HepG2 (cell line): ENCODE measurements around the gene ZNF524. TPM values are rescaled to one million over a fixed set of nuclear protein-coding genes. Genes with fewer than 3 reads are reported as not detected.

Source experiments
- BRCA1 ChIP-seq: sonication (generic); formaldehyde crosslinking; IDR thresholded peaks from 2 replicates; pipeline ENCODE4 v1.4.0; 2020; ENCODE audit warnings: missing genetic modification reagents
- GLI4 ChIP-seq: sonication (generic); formaldehyde crosslinking; IDR thresholded peaks from 2 replicates; pipeline ENCODE4 v1.5.1; 2020; ENCODE audit warnings: missing genetic modification reagents, mild to moderate bottlenecking, moderate library complexity, borderline replicate concordance
- KDM4B ChIP-seq: sonication (generic); formaldehyde crosslinking; IDR thresholded peaks from 2 replicates; pipeline ENCODE4 v1.4.0; 2020; ENCODE audit warnings: missing genetic modification reagents
- KLF9 ChIP-seq: IDR thresholded peaks from 2 replicates; pipeline ENCODE4 v1.6.1; 2016; ENCODE audit warnings: low read depth
- MXD4 ChIP-seq: IDR thresholded peaks from 2 replicates; pipeline ENCODE4 v1.6.1; 2016; ENCODE audit warnings: mild to moderate bottlenecking, missing biosample characterization, missing genetic modification reagents
- SAFB2 ChIP-seq: sonication (generic); formaldehyde crosslinking; IDR thresholded peaks from 2 replicates; pipeline ENCODE4 v1.5.1; 2020; ENCODE audit warnings: missing genetic modification reagents, low read depth, mild to moderate bottlenecking, borderline replicate concordance
- SALL1 ChIP-seq: sonication (generic); formaldehyde crosslinking; IDR thresholded peaks from 2 replicates; pipeline ENCODE4 v1.8.0; 2022; ENCODE audit warnings: mild to moderate bottlenecking, missing genetic modification reagents
- SOX13 ChIP-seq, 3 experiments: fragments of 450-650 bp in 1 of 3; sonication (generic) in 1 of 3; formaldehyde crosslinking in 1 of 3; IDR thresholded peaks in 2 of 3; conservative IDR thresholded peaks in 1 of 3; 2 replicates each; pipeline versions ENCODE4 v1.5.0 to v1.6.1; 2016 to 2020; ENCODE audit warnings: antibody characterized with exemption in 1 of 3, mild to moderate bottlenecking in 1 of 3, missing compliant biosample characterization in 1 of 3, missing genetic modification reagents in 1 of 3, moderate library complexity in 1 of 3
- SP4 ChIP-seq: sonication (generic); formaldehyde crosslinking; IDR thresholded peaks from 2 replicates; pipeline ENCODE4 v1.8.1; 2023; ENCODE audit warnings: mild to moderate bottlenecking, missing genetic modification reagents
- U2AF2 ChIP-seq: fragments of 200-400 bp; formaldehyde crosslinking; IDR thresholded peaks from 2 replicates; pipeline ENCODE4 v1.6.1; 2017; ENCODE audit warnings: low read depth, mild to moderate bottlenecking, low read length
- ZBTB38 ChIP-seq: sonication (generic); formaldehyde crosslinking; IDR thresholded peaks from 2 replicates; pipeline ENCODE4 v1.5.1; 2020; ENCODE audit warnings: mild to moderate bottlenecking, missing genetic modification reagents
- ZMYM3 ChIP-seq: sonication (generic); formaldehyde crosslinking; IDR thresholded peaks from 2 replicates; pipeline ENCODE4 v1.5.1; 2020; ENCODE audit warnings: mild to moderate bottlenecking, missing genetic modification reagents
- ZNF12 ChIP-seq: sonication (generic); formaldehyde crosslinking; IDR thresholded peaks from 2 replicates; pipeline ENCODE4 v1.5.0; 2020; ENCODE audit warnings: missing genetic modification reagents
- ZNF143 ChIP-seq: sonication (generic); formaldehyde crosslinking; IDR thresholded peaks from 2 replicates; pipeline ENCODE4 v1.4.0; 2020; ENCODE audit warnings: missing genetic modification reagents
- ZNF530 ChIP-seq: sonication (generic); formaldehyde crosslinking; IDR thresholded peaks from 2 replicates; pipeline ENCODE4 v1.5.0; 2020; ENCODE audit warnings: low read depth, mild to moderate bottlenecking, missing genetic modification reagents
- ZNF563 ChIP-seq: sonication (generic); formaldehyde crosslinking; IDR thresholded peaks from 2 replicates; pipeline ENCODE4 v1.8.0; 2022; ENCODE audit warnings: mild to moderate bottlenecking, moderate library complexity, missing genetic modification reagents
- ZSCAN20 ChIP-seq: sonication (generic); formaldehyde crosslinking; IDR thresholded peaks from 2 replicates; pipeline ENCODE4 v1.4.0; 2020; ENCODE audit warnings: missing genetic modification reagents, mild to moderate bottlenecking, borderline replicate concordance
- polyA plus RNA-seq, 8 experiments: library from polyadenylated mRNA; depleted of rRNA in 3 of 8; stranded (reverse) in 7 of 8; unstranded in 1 of 8; fragments of >200 nt; fragmentation: Illumina TruSeq in 4 of 8; extraction: Trizol in 4 of 8; gene quantifications; 2 replicates each; pipeline versions ENCODE4 v1.2.1 to v1.2.3, GENCODE V29; 2011 to 2016; ENCODE audit warnings: low read depth in 4 of 8, missing spikeins in 1 of 8, mixed read lengths in 1 of 8; ENCODE audit not compliant: insufficient read depth in 1 of 8
- total RNA-seq, 5 experiments: library from RNA; depleted of rRNA; stranded (reverse); fragments of >200 nt; fragmentation: Illumina TruSeq; extraction: Trizol; gene quantifications; 2 replicates each; pipeline ENCODE4 v1.2.3, GENCODE V29; 2016; ENCODE audit warnings: low read depth in 1 of 5
- TF ChIP-seq, protein P1 (sequence below): sonication (generic); formaldehyde crosslinking; IDR thresholded peaks from 2 replicates; pipeline ENCODE4 v1.8.0; 2022; ENCODE audit warnings: low read depth, missing genetic modification reagents
- TF ChIP-seq, protein P2 (sequence below): sonication (generic); formaldehyde crosslinking; conservative IDR thresholded peaks from 2 replicates; pipeline ENCODE4 v1.4.0; 2020; ENCODE audit warnings: missing genetic modification reagents
- TF ChIP-seq, protein P3 (sequence below): sonication (generic); formaldehyde crosslinking; IDR thresholded peaks from 2 replicates; pipeline ENCODE4 v1.5.1; 2020; ENCODE audit warnings: missing genetic modification reagents, mild to moderate bottlenecking, borderline replicate concordance
- TF ChIP-seq, protein P4 (sequence below), 2 experiments: fragments of 450-650 bp in 1 of 2; sonication (generic) in 1 of 2; formaldehyde crosslinking; IDR thresholded peaks; 2 replicates each; pipeline versions ENCODE4 v1.5.0 to v1.8.0; 2020 to 2022; ENCODE audit warnings: mild to moderate bottlenecking in 1 of 2, missing genetic modification reagents in 1 of 2
- TF ChIP-seq, protein P5 (sequence below): sonication (generic); formaldehyde crosslinking; IDR thresholded peaks from 2 replicates; pipeline ENCODE4 v1.5.1; 2020; ENCODE audit warnings: mild to moderate bottlenecking, missing genetic modification reagents, borderline replicate concordance

The ZNF524 gene
- total and polyA plus RNA-seq, 2 of the 13 experiments (the other 11 are each of a cell fraction or from before 2014, with no cell fraction given), result 3.2 to 4.6 TPM

DNA sequence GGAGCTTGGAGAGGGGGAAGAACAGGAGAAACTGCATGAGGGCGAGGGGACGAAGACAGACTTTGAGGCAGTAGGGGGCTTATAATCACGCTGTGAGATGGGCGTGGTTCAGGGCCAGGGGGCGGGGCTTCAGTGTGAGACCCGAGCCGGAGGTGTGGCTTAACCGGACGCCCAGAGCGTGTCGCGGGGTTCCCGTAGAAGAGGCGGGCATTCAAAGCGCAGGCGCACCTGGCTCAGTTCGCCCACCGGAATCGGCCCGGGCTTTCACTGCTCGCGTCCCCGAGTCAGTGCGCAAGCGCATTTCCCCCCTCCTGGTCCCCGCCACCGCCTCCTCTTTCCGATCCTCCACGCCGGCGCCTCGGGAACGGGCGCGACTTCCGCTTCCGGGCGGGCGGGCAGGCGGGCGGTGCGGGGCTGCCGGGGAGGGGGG lies 5.1 kb downstream of the ZNF524 start (continued):
- TF ChIP-seq, protein P1, sequence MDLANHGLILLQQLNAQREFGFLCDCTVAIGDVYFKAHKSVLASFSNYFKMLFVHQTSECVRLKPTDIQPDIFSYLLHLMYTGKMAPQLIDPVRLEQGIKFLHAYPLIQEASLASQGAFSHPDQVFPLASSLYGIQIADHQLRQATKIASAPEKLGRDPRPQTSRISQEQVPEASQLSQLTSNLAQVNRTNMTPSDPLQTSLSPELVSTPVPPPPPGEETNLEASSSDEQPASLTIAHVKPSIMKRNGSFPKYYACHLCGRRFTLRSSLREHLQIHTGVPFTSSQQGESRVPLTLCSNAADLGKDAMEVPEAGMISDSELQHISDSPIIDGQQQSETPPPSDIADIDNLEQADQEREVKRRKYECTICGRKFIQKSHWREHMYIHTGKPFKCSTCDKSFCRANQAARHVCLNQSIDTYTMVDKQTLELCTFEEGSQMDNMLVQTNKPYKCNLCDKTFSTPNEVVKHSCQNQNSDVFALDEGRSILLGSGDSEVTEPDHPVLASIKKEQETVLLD (CRISPR knock-in tag), result peak; percentile 98
- TF ChIP-seq SAFB2 (no peak), ZSCAN20 (CRISPR knock-in tag) (no peak), BRCA1 (CRISPR knock-in tag) (no peak), ZMYM3 (CRISPR knock-in tag) (no peak), ZNF143 (CRISPR knock-in tag) (no peak), KLF9 (CRISPR knock-in tag) (0 out of 2 replicates have a peak, but pooled peaks have one; percentile 15), ZNF530 (CRISPR knock-in tag) (no peak), ZBTB38 (CRISPR knock-in tag) (no peak), ZNF12 (CRISPR knock-in tag) (no peak), U2AF2 (no peak), MXD4 (CRISPR knock-in tag) (no peak), ZNF563 (CRISPR knock-in tag) (no peak), SP4 (CRISPR knock-in tag) (peak; percentile 82), GLI4 (no peak), SOX13 (IDR thresholded peaks at IDR 0.05) (no peak), SOX13 (CRISPR knock-in tag; conservative IDR thresholded peaks at IDR 0.05 in 1 of 2, IDR thresholded peaks at IDR 0.05 in 1 of 2) (no peak), KDM4B (CRISPR knock-in tag) (no peak), SALL1 (CRISPR knock-in tag) (no peak)
- TF ChIP-seq, protein P2, sequence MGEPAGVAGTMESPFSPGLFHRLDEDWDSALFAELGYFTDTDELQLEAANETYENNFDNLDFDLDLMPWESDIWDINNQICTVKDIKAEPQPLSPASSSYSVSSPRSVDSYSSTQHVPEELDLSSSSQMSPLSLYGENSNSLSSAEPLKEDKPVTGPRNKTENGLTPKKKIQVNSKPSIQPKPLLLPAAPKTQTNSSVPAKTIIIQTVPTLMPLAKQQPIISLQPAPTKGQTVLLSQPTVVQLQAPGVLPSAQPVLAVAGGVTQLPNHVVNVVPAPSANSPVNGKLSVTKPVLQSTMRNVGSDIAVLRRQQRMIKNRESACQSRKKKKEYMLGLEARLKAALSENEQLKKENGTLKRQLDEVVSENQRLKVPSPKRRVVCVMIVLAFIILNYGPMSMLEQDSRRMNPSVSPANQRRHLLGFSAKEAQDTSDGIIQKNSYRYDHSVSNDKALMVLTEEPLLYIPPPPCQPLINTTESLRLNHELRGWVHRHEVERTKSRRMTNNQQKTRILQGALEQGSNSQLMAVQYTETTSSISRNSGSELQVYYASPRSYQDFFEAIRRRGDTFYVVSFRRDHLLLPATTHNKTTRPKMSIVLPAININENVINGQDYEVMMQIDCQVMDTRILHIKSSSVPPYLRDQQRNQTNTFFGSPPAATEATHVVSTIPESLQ (CRISPR knock-in tag), result no peak
- TF ChIP-seq, protein P3, sequence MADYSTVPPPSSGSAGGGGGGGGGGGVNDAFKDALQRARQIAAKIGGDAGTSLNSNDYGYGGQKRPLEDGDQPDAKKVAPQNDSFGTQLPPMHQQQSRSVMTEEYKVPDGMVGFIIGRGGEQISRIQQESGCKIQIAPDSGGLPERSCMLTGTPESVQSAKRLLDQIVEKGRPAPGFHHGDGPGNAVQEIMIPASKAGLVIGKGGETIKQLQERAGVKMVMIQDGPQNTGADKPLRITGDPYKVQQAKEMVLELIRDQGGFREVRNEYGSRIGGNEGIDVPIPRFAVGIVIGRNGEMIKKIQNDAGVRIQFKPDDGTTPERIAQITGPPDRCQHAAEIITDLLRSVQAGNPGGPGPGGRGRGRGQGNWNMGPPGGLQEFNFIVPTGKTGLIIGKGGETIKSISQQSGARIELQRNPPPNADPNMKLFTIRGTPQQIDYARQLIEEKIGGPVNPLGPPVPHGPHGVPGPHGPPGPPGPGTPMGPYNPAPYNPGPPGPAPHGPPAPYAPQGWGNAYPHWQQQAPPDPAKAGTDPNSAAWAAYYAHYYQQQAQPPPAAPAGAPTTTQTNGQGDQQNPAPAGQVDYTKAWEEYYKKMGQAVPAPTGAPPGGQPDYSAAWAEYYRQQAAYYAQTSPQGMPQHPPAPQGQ (CRISPR knock-in tag), result no peak
- TF ChIP-seq, protein P4, sequence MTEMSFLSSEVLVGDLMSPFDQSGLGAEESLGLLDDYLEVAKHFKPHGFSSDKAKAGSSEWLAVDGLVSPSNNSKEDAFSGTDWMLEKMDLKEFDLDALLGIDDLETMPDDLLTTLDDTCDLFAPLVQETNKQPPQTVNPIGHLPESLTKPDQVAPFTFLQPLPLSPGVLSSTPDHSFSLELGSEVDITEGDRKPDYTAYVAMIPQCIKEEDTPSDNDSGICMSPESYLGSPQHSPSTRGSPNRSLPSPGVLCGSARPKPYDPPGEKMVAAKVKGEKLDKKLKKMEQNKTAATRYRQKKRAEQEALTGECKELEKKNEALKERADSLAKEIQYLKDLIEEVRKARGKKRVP (CRISPR knock-in tag; IDR thresholded peaks at IDR 0.05), result no peak
- TF ChIP-seq, protein P5, sequence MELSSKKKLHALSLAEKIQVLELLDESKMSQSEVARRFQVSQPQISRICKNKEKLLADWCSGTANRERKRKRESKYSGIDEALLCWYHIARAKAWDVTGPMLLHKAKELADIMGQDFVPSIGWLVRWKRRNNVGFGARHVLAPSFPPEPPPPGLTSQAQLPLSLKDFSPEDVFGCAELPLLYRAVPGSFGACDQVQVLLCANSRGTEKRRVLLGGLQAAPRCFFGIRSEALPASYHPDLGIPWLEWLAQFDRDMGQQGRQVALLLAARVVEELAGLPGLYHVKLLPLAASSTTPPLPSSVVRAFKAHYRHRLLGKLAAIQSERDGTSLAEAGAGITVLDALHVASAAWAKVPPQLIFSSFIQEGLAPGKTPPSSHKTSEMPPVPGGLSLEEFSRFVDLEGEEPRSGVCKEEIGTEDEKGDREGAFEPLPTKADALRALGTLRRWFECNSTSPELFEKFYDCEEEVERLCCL, result no peak
